ENCODE data around the gene COL9A1.

GRCh38 chr6:70292193-70292592, 10.7 kb downstream of the COL9A1 start:
- TF ChIP-seq EP300 (IDR thresholded peaks at IDR 0.05) (no peak), POLR2A (IDR thresholded peaks at IDR 0.05) (no peak), CTCF (IDR thresholded peaks at IDR 0.05) (no peak)

Measured in tibial nerve (tissue), 4 donors.